HG03159 (cell line): ENCODE measurements around the gene RMC1.

Experiments
- ATAC-seq: cut with Tn5 transposase; IDR thresholded peaks from one replicate; pipeline ENCODE4 v1.9.1; 2021; ENCODE audit warnings: mild to moderate bottlenecking, moderate library complexity; ENCODE audit not compliant: unreplicated experiment

RMC1 gene

DNA sequence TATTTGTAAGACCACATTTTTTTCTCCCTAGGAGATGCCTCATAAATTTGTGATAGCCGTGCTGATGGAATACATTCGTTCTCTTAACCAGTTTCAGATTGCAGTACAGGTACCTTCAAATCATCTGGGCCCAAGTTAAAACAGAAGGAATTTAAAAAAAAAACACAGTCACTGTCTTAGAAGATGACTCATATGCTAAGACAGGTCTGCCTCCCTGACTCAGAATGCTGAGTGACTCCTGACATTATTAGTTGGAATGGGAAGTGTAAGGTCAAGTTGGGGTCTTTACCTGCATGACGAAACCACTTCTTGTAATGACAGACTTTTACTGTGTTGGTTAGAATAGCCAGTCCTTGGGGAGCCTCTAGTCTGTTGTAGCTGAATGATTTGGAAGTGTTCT, 26.3 kb downstream of the RMC1 start:
- ATAC-seq, result no peak

DNA sequence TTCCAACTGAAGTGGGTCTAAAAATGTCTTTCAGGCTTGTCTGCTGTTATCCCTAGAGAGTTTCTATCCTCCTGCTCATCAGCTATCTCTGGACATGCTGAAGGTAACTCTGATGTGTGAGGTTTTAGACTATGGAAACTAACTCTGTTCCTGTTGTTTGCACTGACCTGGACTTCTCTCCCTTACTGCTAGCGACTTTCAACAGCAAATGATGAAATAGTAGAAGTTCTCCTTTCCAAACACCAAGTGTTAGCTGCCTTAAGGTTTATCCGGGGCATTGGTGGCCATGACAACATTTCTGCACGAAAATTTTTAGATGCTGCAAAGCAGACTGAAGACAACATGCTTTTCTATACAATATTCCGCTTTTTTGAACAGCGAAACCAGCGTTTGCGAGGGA, 26.9 kb downstream of the RMC1 start:
- no peak for ATAC-seq

DNA sequence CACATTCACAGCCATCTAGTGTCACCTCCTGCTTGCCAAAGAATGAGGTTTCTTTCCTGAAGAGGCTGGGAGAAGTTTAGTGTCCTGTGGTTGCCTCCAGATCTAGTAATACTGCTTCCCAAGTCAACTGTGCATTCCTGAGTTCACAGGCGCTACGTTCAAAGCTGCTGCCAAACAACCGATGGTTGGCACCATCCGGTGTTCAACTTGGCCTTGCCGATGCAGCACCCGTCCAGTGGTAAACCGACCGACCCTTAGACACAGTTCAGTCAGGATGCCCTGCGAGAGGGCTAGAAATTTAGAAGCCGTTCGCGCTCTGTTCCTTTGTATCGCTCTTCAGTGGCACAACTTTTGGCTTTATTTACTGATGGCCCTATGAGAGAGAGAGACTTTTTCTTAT, 28.6 kb downstream of the RMC1 start:
- no peak for ATAC-seq

DNA sequence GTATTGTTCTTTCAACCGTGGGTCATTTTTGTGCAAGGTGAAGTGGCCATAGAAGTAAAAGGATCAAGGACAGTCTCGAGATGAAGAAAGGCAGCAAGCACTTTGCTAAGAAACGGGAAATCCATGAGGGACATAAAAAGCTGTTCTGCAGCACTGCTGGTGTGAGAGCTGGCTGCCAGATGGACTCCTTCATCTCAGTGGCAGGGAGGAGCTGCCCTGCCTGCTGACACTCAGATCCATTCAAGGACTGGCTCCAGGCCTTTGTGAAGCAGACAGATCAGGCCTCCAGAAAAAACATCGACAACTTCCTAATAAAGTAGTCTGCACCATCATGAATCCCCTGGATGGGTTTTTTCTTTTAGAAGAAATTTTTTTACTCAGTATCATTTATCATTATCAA, 29.5 kb downstream of the RMC1 start:
- ATAC-seq, result no peak

DNA sequence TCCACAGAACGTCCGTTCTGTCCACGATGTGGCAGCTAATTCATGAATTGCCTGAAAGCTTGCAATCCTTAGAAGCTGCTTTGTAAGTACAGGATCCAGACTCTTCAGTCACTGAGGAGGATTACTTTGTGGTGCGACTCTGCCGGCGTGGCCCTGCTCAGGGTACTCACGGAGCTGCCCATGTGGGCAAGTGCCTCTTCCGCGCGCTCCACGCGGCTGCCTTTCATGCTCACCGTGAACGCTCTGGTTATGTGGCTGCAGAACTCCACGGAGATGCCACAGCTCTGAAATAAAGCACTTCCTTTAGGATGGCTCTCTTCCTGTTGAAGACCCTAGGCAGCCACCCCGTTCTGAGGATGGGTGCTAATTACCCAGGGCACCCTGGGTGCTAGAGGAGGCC, 31.0 kb downstream of the RMC1 start:
- no peak for ATAC-seq

DNA sequence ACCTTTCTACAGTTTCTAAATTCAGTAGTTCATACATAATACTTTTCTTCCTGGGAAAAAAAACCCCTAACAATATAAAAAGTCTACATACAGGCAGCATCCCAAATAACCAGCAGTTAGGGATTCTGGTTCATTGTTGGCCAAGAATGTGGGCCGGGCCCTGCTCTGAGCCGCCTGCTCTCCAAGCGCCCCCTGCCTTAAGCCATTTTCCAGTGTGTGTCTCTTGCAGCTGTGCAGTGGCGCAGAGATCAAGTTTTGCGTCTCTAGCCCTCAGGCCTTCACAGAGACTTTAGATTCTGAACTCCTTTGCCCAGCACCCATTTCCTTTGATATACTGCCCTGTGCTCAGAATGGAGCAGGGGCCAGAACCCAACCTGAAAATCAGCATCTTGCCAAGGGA, 32.9 kb downstream of the RMC1 start:
- no peak for ATAC-seq

DNA sequence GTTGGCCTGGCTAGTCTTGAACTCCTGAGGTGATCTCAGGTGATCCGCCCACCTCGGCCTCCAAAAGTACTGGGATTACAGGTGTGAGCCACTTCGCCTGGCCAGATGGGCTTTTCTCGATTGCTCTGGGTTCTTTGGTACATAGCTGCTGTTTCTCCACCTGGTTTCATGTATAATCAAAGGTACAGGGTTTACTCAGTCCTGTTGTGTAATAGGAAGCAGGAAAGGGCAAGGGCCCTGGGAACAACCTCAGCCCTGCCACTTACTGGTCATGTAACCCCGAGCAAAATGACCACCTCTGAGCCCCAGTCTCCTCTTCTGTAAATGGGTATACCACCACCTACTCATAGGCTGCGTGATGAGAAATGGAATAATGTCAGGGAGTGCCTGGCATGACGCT, 34.0 kb downstream of the RMC1 start:
- ATAC-seq, result no peak

DNA sequence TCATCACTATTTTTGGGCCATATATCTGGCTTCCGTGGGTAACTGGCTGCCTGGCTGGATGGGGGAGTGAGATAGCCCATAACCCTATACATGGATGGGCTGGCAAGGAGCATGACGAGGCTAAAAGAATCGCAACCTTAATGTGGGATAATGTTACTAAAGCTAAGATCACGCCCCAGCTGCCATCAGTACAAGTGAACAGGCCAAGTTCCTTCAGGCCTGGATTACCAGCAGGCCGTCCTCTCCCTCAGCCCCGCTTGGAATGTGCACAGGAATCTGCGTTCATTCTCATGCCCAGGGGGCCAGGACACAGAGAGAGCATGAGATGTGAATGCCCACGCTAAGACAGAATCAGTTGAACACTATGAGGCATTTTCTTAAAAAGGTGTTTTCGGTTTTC, 34.7 kb downstream of the RMC1 start:
- ATAC-seq, result no peak

DNA sequence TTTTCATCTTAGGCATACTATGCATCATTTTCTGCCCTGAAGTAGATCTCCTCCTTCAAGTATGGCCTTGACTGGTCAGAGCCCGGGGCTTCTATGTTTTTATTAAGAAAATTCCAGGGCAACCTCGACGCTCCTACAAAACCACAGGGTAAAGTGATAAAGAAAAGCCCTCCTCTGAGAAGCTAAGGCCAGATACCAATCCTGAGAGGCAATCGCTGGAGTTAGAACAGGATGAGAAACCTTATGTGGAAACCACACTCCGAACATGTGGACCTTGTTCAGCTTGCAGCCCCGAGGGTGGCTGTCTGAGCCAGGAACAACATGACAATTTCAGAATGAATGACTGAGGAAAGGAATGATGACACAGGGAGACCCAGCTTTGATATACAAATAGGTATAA, 35.6 kb downstream of the RMC1 start:
- ATAC-seq, result no peak

DNA sequence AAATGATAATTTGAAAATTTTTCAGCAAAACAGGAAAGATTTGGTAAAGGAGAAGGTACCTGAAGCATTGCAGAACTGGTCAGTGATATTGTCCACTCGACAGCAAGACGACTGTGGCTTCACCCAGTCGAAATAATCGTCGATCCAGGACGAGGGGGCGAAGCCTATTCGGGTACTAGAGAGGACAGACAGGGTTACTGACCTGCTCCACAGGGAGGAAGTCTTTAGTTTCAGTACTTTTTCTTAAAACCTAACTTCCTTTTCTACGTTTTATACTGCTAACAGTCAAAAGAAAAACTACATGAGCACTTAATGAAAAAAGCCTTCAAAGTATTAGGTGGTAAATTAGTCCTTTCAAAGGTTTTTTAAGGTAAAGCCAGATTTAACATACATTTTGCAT, 36.0 kb downstream of the RMC1 start:
- no peak for ATAC-seq

DNA sequence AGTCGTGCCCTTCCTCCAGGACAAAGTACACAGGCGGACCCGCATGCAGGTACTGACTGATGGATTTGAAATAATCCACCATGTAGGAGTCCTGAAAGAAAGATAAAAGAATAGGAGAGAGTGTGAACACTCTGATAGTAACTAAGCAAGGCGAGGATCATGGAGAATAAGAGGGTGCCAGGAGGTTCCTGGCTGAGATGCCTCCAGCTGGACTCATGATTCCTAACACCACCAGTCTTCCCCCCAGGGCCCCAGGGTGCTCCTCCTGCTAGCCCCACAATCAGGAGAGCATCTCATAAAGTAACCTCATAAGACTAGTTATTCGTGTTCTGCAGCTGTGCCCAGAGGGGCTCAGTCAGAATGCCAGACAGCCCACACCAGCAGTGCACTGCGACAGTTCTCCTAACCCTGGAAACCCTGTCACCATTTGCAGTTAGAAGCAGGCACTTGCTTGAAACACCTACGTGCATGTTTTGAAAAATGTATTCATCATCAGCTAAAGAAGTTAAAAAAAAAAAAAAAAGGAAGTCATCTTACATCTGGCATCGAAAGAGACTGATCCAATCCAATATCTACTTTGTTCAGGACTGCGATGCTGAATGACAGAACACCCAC, 36.7 kb downstream of the RMC1 start:
- no peak for ATAC-seq

DNA sequence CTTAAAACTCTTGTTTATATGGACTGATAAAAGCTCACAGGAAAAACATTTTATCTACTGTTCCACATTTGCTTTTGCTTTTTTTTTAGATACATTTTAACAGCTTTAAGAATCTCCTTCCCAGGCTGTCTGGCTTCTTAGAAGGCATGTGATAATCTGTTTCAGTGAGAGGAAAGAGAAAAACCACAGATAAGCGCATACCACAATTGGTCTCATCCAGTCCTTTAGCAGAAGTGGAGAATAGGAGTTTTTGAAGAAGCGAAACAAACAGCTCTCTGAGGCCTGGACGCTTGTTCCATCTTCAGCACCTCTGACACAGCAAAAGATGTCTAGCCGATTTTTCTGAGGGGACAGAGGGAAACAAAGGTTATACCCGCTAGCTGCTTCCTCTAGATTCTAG, 37.6 kb downstream of the RMC1 start:
- ATAC-seq, result peak; percentile 56

DNA sequence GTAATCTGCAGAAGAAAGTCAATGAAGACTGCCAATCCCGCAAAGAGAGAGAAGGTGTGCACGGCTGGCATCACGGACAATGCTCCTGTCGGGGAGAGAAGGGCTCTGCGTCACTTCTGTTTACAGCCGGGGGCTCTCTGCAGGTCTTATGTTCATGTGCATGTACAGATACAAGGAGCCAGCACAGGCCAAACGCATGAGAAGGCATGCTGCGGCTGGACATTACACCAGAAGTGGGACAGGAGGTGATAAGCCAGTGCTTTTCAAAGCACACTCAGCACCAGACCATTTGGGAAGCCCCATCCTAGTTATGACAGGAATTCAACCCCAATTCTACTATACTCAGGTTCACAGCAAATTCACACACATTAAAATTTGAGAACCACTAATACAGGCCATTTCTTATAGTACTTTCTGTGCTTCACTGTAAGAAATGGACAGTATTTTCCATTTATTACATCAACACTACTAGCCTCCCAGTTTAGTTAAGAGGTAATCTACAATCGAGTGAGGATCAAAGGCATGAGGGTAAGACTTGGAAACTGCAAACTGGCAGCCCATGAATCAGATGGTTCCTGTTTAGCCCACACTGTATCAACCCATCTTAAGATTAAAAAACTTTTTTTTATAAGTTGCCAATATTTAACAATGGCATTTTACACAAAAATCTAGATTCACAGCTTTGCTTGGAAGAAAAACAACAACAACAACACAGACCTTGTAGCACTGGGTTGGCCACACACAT, 38.2 kb downstream of the RMC1 start:
- no peak for ATAC-seq

DNA sequence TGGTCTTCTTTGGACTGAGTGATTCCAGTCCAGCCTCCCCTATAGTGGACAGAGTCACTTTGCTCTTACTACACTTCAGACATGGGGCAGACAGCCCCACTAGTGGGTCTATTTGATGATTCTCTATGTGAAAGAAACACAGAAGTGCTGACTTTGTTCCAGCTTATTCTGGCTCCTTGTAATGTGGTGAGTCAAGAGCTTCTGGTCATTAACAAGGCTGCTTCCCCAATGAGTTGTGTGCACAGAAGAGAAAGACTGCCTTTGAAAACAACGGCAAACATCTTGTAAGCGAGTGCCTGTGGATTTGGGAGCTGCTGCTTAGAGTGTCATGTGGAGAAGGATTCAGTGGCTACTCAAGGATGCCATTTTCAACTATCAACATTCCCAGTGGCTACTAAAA, 39.1 kb downstream of the RMC1 start:
- ATAC-seq, result no peak

DNA sequence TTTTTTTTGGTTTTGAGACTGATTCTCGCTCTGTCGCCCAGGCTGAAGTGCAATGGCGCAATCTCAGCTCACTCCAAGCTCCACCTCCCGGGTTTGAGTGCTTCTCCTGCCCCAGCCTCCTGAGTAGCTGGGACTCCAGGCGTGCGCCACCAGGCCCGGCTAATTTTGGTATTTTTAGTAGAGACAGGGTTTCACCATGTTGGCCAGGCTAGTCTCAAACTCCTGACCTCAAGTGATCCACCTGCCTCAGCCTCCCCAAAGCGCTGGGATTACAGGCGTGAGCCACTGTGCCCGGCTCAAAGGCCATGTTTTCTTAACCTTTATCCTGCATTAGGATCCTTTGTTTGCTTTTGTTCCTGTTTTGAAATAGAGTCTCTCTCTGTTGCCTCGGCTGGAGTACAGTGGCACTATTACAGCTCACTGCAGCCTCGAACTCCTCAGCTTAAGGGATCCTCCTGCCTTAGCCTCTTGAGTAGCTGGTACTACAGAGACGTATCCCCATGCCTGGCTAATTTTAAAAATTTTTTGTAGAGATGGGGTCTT, 42.0 kb downstream of the RMC1 start:
- ATAC-seq, result no peak

DNA sequence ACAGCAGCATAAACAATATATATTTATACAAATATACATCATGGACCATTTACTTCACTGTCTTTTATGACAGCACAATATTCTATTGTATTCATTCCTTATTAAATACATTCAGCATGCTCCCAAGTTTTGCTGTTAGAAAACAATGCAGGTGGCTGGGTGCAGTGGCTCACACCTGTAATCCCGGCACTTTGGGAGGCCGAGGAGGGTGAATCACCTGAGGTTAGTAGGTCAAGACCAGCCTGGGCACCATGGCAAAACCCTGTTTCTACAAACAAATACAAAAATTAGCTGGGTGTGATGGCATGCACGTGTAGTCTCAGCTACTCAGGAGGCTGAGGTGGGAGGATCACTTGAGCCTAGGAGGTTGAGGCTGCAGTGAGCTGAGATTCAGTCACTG, 44.0 kb downstream of the RMC1 start:
- ATAC-seq, result no peak

DNA sequence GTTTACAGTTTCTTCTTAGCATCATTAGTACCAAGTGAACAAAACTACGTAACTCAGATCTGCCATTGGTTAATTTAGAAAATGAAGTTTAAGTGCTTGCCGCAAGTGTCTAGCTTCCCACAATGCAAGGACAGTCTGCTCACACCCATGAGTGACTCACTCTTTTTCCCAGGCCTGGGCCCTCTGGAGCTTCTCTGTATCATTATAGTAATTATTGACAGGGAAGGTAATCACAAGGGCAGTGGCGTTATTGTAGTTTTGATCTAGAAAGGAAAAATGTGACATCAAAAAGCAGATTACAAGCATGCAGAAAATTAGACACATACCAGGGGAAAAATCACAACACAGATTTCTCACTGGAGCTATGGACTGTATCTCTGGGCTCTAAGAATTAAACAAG, 44.5 kb downstream of the RMC1 start:
- ATAC-seq, result no peak

DNA sequence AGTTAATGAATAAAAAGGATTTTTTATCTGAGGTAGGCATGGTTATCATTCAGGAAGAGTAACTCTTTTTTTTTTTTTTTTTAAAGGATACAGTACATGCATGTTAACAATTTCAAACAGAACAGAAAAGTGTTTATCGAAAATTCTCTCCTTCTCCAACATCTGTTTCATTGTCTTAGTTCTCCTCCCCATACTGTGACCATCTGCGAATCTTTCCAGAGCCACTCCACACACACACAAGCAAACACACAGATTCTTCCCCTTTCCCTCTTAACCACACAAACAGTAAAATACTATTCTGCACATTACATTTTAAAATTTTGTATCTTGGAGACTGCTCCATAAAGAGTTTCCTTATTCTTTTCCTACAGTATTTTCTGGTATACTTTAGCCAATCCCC, 45.0 kb downstream of the RMC1 start:
- no peak for ATAC-seq

DNA sequence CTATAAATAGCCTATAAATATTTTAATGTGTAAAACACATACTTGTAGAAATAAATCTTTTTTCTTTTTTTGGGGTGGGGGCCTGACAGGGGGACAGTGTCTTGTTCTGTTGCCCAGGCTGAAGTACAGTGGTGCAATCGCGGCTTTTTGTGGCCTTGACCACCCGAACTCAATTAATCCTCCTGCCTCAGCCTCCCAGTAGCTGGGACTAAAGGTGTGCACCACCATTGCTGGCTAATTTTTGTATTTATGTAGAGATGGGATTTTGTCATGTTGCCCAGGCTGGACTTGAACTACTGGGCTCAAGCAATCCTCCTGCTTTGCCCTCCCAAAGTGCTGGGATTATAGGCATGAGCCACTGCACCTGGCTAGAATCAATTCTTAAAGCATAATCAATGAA, 45.4 kb downstream of the RMC1 start:
- no peak for ATAC-seq

DNA sequence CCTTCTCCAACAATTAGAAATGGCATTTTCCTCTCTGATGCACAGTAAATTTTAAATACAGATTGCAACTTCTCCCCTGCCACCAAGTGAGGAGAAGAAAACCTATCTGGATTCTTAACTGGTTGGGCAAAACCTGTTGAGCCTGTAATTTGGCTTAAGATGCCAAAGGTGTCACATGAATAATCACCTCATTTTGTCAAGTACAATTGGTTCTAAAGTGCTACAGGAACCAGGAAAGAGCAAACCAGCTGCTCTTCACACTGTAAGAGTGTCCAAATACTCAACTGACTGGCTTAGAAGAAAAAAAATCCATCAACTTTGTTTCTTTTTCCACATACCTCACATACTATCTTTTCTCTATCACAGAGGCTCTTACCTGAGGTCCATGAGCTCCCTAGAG, 47.6 kb downstream of the RMC1 start:
- ATAC-seq, result no peak

DNA sequence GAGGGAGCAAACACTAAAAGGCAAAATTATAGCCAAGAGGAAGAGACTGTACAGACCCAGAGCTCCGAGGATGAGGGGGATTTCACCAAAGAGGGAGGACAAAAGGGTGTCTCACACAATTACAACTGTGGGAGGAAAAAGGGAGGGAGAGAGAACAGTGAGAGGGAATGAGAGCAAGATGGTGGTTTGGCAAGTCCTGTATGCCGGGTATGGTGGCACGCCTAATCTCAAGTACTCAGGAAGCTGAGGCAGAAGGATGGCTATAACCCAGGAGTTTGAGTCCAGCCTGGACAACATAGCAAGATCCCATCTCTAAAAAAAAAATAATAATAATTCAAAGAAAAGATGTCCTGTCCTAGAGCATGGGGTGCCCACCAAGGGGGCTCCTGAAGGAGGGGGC, 48.7 kb downstream of the RMC1 start:
- no peak for ATAC-seq

DNA sequence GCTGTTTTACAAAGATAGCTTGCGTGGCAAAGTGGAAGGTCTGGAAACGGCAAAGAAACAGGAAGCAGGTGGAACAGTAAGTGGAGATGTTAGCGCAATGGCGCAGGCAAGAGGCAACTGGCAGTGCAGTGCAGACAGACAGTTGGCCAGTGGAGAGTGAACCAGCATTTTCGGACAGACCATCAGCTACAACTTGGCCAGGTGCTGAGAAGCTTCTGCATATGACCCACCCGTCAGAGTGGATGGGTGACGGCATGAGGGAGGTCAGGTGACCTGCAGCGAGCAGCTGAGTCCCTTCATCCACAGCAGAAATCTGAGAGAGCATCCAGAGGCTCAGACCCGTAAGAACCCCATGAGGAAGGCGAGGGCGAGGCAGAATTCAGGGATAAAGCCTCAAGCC, 49.2 kb downstream of the RMC1 start:
- ATAC-seq, result no peak

DNA sequence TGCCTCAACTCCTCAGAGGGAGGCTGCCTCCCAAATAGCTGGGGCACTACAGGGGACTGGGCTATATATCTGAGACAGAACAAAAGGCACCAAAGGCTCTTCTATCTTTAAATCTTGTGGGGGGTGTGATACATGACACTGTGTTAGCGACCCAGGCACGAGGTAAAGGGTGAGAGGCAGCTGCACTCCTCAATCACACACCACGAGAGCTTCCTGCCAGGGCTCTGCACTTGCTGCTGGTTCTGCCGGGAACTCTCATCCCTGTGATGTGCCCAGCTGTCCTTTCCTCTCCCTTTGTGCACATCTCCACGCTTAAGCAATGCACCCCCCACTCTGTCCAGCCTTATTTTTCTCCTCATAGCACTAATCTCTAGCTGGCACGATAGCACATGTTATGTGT, 50.6 kb downstream of the RMC1 start:
- no peak for ATAC-seq
